H9 (cell line): ENCODE measurements around the gene ARMC2. TPM values are rescaled to one million over a fixed set of nuclear protein-coding genes. Genes with fewer than 3 reads are reported as not detected.

ENCODE experiments used
- DNase-seq: peaks from one replicate; pipeline ENCODE4 v3.0.0-alpha.2; 2017
- H2AFZ ChIP-seq: one replicate; pipeline ENCODE4 v1.6.1; 2013; ENCODE audit warnings: mild to moderate bottlenecking, low read length, control low read depth, moderate library complexity
- H2AK5ac ChIP-seq: 2 replicates; pipeline ENCODE4 v1.6.1; 2013; ENCODE audit warnings: low read length, control low read depth, mixed read lengths; ENCODE audit not compliant: insufficient read length
- H2BK120ac ChIP-seq: one replicate; pipeline ENCODE4 v1.6.1; 2013; ENCODE audit warnings: low read depth, mild to moderate bottlenecking, low read length, control low read depth, inconsistent platforms; ENCODE audit not compliant: poor library complexity, severe bottlenecking
- H2BK12ac ChIP-seq: 2 replicates; pipeline ENCODE4 v1.6.1; 2013; ENCODE audit warnings: low read length, control low read depth, mixed read lengths, low read depth; ENCODE audit not compliant: insufficient read length
- H2BK15ac ChIP-seq: 2 replicates; pipeline ENCODE4 v1.6.1; 2013; ENCODE audit warnings: low read depth, low read length, control low read depth
- H2BK20ac ChIP-seq: one replicate; pipeline ENCODE4 v1.6.1; 2013; ENCODE audit warnings: low read depth, mild to moderate bottlenecking, low read length, control low read depth, inconsistent platforms; ENCODE audit not compliant: poor library complexity, severe bottlenecking
- H2BK5ac ChIP-seq: 2 replicates; pipeline ENCODE4 v1.6.1; 2013; ENCODE audit warnings: low read length, control low read depth, mixed read lengths; ENCODE audit not compliant: insufficient read length
- H3K14ac ChIP-seq: 2 replicates; pipeline ENCODE4 v1.6.1; 2013; ENCODE audit warnings: low read length, control low read depth; ENCODE audit not compliant: insufficient read depth
- H3K18ac ChIP-seq: 2 replicates; pipeline ENCODE4 v1.6.1; 2013; ENCODE audit warnings: low read depth, mild to moderate bottlenecking, mixed read lengths, low read length, control low read depth; ENCODE audit not compliant: insufficient read length
- H3K23ac ChIP-seq: 2 replicates; pipeline ENCODE4 v1.6.1; 2013; ENCODE audit warnings: low read length, control low read depth, mixed read lengths, low read depth; ENCODE audit not compliant: insufficient read length
- H3K23me2 ChIP-seq: 2 replicates; pipeline ENCODE4 v1.6.1; 2013; ENCODE audit warnings: low read depth, mild to moderate bottlenecking, mixed read lengths, low read length, control low read depth; ENCODE audit not compliant: insufficient read length, poor library complexity, severe bottlenecking
- H3K27ac ChIP-seq: 2 replicates; pipeline ENCODE4 v1.5.1; 2013; ENCODE audit warnings: low read length, control low read depth, mixed read lengths, low read depth; ENCODE audit not compliant: insufficient read length
- H3K27me3 ChIP-seq: 2 replicates; pipeline ENCODE4 v1.6.1; 2013; ENCODE audit warnings: low read length, control low read depth, inconsistent platforms; ENCODE audit not compliant: insufficient read depth
- H3K4ac ChIP-seq: 2 replicates; pipeline ENCODE4 v1.6.1; 2013; ENCODE audit warnings: low read depth, mild to moderate bottlenecking, control low read depth, inconsistent platforms, low read length, moderate library complexity
- H3K4me1 ChIP-seq: 2 replicates; pipeline ENCODE4 v1.6.1; 2013; ENCODE audit warnings: low read length, control low read depth, inconsistent platforms; ENCODE audit not compliant: insufficient read depth
- H3K4me2 ChIP-seq: 2 replicates; pipeline ENCODE4 v1.6.1; 2013; ENCODE audit warnings: low read length, control low read depth, mixed read lengths; ENCODE audit not compliant: insufficient read length, insufficient read depth
- H3K56ac ChIP-seq: 2 replicates; pipeline ENCODE4 v1.6.1; 2013; ENCODE audit warnings: low read depth, mild to moderate bottlenecking, mixed read lengths, low read length, control low read depth; ENCODE audit not compliant: insufficient read length
- H3K79me1 ChIP-seq: 2 replicates; pipeline ENCODE4 v1.6.1; 2013; ENCODE audit warnings: low read depth, mild to moderate bottlenecking, moderate library complexity, low read length, control low read depth, inconsistent platforms; ENCODE audit not compliant: insufficient read depth, poor library complexity, severe bottlenecking
- H3K79me2 ChIP-seq: 2 replicates; pipeline ENCODE4 v1.6.1; 2013; ENCODE audit warnings: low read length, control low read depth, inconsistent platforms; ENCODE audit not compliant: insufficient read depth
- H3K9ac ChIP-seq: 2 replicates; pipeline ENCODE4 v1.6.1; 2013; ENCODE audit warnings: low read length, control low read depth, mixed read lengths; ENCODE audit not compliant: insufficient read length; ENCODE audit errors: extremely low read depth
- H3K9me3 ChIP-seq: one replicate; pipeline ENCODE4 v1.6.1; 2013; ENCODE audit warnings: low read depth, low read length, inconsistent platforms; ENCODE audit not compliant: control insufficient read depth
- H3T11ph ChIP-seq: one replicate; pipeline ENCODE4 v1.6.1; 2013; ENCODE audit warnings: mild to moderate bottlenecking, low read length, control low read depth, inconsistent platforms
- H4K20me1 ChIP-seq: one replicate; pipeline ENCODE4 v1.6.1; 2013; ENCODE audit not compliant: control insufficient read depth, insufficient read length, insufficient read depth
- H4K5ac ChIP-seq: 2 replicates; pipeline ENCODE4 v1.6.1; 2013; ENCODE audit warnings: low read depth, mild to moderate bottlenecking, mixed read lengths, low read length, control low read depth; ENCODE audit not compliant: insufficient read length
- H4K8ac ChIP-seq: replicated peaks from 2 replicates; pipeline ENCODE4 v1.6.1; 2013; ENCODE audit warnings: low read length, control low read depth, mixed read lengths, low read depth; ENCODE audit not compliant: insufficient read length
- H4K91ac ChIP-seq: 2 replicates; pipeline ENCODE4 v1.6.1; 2013; ENCODE audit warnings: low read depth, mild to moderate bottlenecking, moderate library complexity, mixed read lengths, low read length, control low read depth; ENCODE audit not compliant: insufficient read length
- H3K27ac Mint-ChIP-seq, 3 experiments: 2 replicates in 2 of 3; 3 replicates in 1 of 3; pipeline ENCODE4 v1.8.0; 2020 to 2021; ENCODE audit warnings: mixed read lengths in 3 of 3, mild to moderate bottlenecking in 1 of 3, moderate library complexity in 1 of 3
- H3K27me3 Mint-ChIP-seq: 2 replicates; pipeline ENCODE4 v1.8.0; 2021; ENCODE audit warnings: low read depth, mild to moderate bottlenecking, moderate library complexity, mixed read lengths
- H3K36me3 Mint-ChIP-seq, 3 experiments: 2 replicates in 2 of 3; 3 replicates in 1 of 3; pipeline ENCODE4 v1.8.0; 2020 to 2021; ENCODE audit warnings: low read depth in 3 of 3, mixed read lengths in 3 of 3; ENCODE audit not compliant: insufficient read depth in 1 of 3
- H3K4me1 Mint-ChIP-seq, 2 experiments: 2 replicates each; pipeline ENCODE4 v1.8.0; 2020; ENCODE audit warnings: mixed read lengths in 2 of 2
- H3K4me3 Mint-ChIP-seq, 2 experiments: 2 replicates in 1 of 2; 3 replicates in 1 of 2; pipeline ENCODE4 v1.8.0; 2020 to 2021; ENCODE audit warnings: mild to moderate bottlenecking in 2 of 2, mixed read lengths in 2 of 2, moderate library complexity in 1 of 2
- H3K9me3 Mint-ChIP-seq, 2 experiments: 2 replicates in 1 of 2; 3 replicates in 1 of 2; pipeline ENCODE4 v1.8.0; 2020; ENCODE audit warnings: mild to moderate bottlenecking in 2 of 2, mixed read lengths in 2 of 2, moderate library complexity in 1 of 2
- WGBS: extraction: QIAGEN DNeasy Blood & Tissue Kit; methylation state at CpG from one replicate; pipeline ENCODE4 v1.1.7; 2013; ENCODE audit warnings: missing lambda C conversion rate, low lambda C conversion rate, mixed read lengths; ENCODE audit not compliant: insufficient read length; ENCODE audit errors: extremely low coverage; 5-methylcytosine and 5-hydroxymethylcytosine counted together
- total RNA-seq: library from RNA; stranded (reverse); gene quantifications from 2 replicates; pipeline ENCODE4 v1.2.1, GENCODE V29; 2021
- TF ChIP-seq, protein P1 (sequence below): fragments of 200-600 bp; sonication (generic); conservative IDR thresholded peaks from 3 replicates; pipeline ENCODE4 v1.8.0; 2021; ENCODE audit warnings: antibody characterized with exemption, mild to moderate bottlenecking

Gene ARMC2
- total RNA-seq, 1 experiment from 2014 or later, result 2.8 TPM

DNA sequence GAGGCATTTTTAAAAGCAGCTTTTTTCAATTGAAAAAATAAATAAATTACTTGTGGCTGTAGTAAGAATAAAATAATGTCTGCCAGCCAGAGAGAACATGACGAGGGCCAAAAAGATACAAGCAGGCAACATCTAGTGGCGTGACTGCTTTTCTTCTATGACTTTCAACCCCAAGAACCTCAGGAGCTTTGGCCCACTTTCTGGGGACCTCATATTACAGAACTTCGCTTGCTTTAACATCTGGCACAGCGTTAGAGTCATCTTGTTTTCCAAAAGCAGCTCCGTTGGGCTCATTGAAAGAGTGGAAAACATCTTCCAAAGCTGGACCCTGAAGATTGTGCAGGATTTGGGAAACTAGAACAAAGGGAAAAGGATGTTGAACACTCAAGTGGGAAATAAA, 67.0 kb downstream of the ARMC2 start:
- peaks cover under 1% of the 10 kb centered on the region; the same call in 1 of the 2 replicates for H3K27me3 Mint-ChIP-seq
- TF ChIP-seq, protein P1, sequence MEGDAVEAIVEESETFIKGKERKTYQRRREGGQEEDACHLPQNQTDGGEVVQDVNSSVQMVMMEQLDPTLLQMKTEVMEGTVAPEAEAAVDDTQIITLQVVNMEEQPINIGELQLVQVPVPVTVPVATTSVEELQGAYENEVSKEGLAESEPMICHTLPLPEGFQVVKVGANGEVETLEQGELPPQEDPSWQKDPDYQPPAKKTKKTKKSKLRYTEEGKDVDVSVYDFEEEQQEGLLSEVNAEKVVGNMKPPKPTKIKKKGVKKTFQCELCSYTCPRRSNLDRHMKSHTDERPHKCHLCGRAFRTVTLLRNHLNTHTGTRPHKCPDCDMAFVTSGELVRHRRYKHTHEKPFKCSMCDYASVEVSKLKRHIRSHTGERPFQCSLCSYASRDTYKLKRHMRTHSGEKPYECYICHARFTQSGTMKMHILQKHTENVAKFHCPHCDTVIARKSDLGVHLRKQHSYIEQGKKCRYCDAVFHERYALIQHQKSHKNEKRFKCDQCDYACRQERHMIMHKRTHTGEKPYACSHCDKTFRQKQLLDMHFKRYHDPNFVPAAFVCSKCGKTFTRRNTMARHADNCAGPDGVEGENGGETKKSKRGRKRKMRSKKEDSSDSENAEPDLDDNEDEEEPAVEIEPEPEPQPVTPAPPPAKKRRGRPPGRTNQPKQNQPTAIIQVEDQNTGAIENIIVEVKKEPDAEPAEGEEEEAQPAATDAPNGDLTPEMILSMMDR, result no peak

More for the DNA sequence above, 67.0 kb downstream of the ARMC2 start:
- H3K79me2 ChIP-seq, result no peaks in the 10 kb centered on the region
- no peak overlapping the region for H2BK20ac ChIP-seq
- no peak overlapping the region for H3K14ac ChIP-seq
- no peak overlapping the region for H4K8ac ChIP-seq
- H3K9ac ChIP-seq, result no peak overlapping the region
- no peak overlapping the region for H4K91ac ChIP-seq
- no peak overlapping the region for H3K18ac ChIP-seq
- no peaks in the 10 kb centered on the region; a peak in 1 of 7 replicates for H3K36me3 Mint-ChIP-seq
- no peak overlapping the region for H3K4me2 ChIP-seq
- H2BK120ac ChIP-seq, result no peak overlapping the region
- no peak overlapping the region for H2AK5ac ChIP-seq
- no peaks in the 10 kb centered on the region for H3K23me2 ChIP-seq
- H2BK12ac ChIP-seq, result no peak overlapping the region
- H3K4me1 Mint-ChIP-seq, result peaks cover under 1 to 8% of the 10 kb centered on the region in 2 experiments
- no peak overlapping the region for H3T11ph ChIP-seq
- no peak overlapping the region for H3K27ac Mint-ChIP-seq
- H3K9me3 ChIP-seq, result no peaks in the 10 kb centered on the region
- H2BK15ac ChIP-seq, result no peak overlapping the region
- no peaks in the 10 kb centered on the region for H3K9me3 Mint-ChIP-seq
- DNase-seq, result no peak
- no peak overlapping the region for H4K5ac ChIP-seq
- no peak overlapping the region for H3K23ac ChIP-seq
- H3K27ac ChIP-seq, result no peak overlapping the region
- no peak overlapping the region for H2BK5ac ChIP-seq
- H3K4me1 ChIP-seq, result peaks cover under 1% of the 10 kb centered on the region; the same call in 1 of the 2 replicates
- H4K20me1 ChIP-seq, result no peaks in the 10 kb centered on the region
- H3K79me1 ChIP-seq, result no peaks in the 10 kb centered on the region
- no peak overlapping the region for H3K4ac ChIP-seq
- no peak overlapping the region for H2AFZ ChIP-seq
- no peak overlapping the region for H3K56ac ChIP-seq
- H3K27me3 ChIP-seq, result no peaks in the 10 kb centered on the region
- no CpG with 5 or more reads among the region's 5 CpGs for WGBS
- H3K4me3 Mint-ChIP-seq, result no peak overlapping the region
